SK-N-SH treated with all-trans-retinoic acid at 6 μM for 48 hours (cell line): ENCODE results near the gene RAD51B.

Experiments
- BACH2 ChIP-seq: fragments of 250-450 bp; sonication (Bioruptor Pico); IDR thresholded peaks from 2 replicates; pipeline ENCODE4 v1.9.0; 2021; ENCODE audit warnings: mild to moderate bottlenecking, borderline replicate concordance
- CREB5 ChIP-seq: fragments of 250-450 bp; sonication (Bioruptor Pico); IDR thresholded peaks from 2 replicates; pipeline ENCODE4 v1.5.1; 2020; ENCODE audit warnings: low read depth, mild to moderate bottlenecking, moderate library complexity
- OSR1 ChIP-seq: fragments of 250-450 bp; sonication (Bioruptor Pico); IDR thresholded peaks from 2 replicates; pipeline ENCODE4 v1.8.0; 2022; ENCODE audit warnings: moderate library complexity, mild to moderate bottlenecking, inconsistent platforms
- PATZ1 ChIP-seq: fragments of 250-450 bp; sonication (Bioruptor Pico); IDR thresholded peaks from 2 replicates; pipeline ENCODE4 v1.8.0; 2020; ENCODE audit warnings: mild to moderate bottlenecking, moderate library complexity, borderline replicate concordance
- POU6F1 ChIP-seq: fragments of 250-450 bp; sonication (Bioruptor Pico); IDR thresholded peaks from 2 replicates; pipeline ENCODE4 v1.8.0; 2021; ENCODE audit warnings: low read depth, mild to moderate bottlenecking, moderate library complexity, borderline replicate concordance
- SNAI2 ChIP-seq: fragments of 250-450 bp; sonication (Bioruptor Pico); IDR thresholded peaks from 2 replicates; pipeline ENCODE4 v1.5.0; 2020; ENCODE audit warnings: mild to moderate bottlenecking, moderate library complexity
- TCF4 ChIP-seq: fragments of 250-450 bp; sonication (Bioruptor Pico); IDR thresholded peaks from 2 replicates; pipeline ENCODE4 v1.8.0; 2021; ENCODE audit warnings: mild to moderate bottlenecking, moderate library complexity, borderline replicate concordance
- TOX ChIP-seq: fragments of 250-450 bp; sonication (Bioruptor Pico); IDR thresholded peaks from 2 replicates; pipeline ENCODE4 v1.8.0; 2021; ENCODE audit warnings: mild to moderate bottlenecking, moderate library complexity, borderline replicate concordance
- ZC3H10 ChIP-seq: fragments of 250-450 bp; sonication (Bioruptor Pico); IDR thresholded peaks from 2 replicates; pipeline ENCODE4 v1.5.1; 2021; ENCODE audit warnings: mild to moderate bottlenecking, moderate library complexity
- ZFP30 ChIP-seq: fragments of 450-650 bp; formaldehyde crosslinking; IDR thresholded peaks from 2 replicates; pipeline ENCODE4 v1.5.0; 2022; ENCODE audit warnings: mild to moderate bottlenecking, moderate library complexity
- ZNF70 ChIP-seq: fragments of 450-650 bp; formaldehyde crosslinking; IDR thresholded peaks from 2 replicates; pipeline ENCODE4 v1.5.0; 2020; ENCODE audit warnings: mild to moderate bottlenecking, moderate library complexity

- TF ChIP-seq BACH2 (no peak), TOX (no peak), POU6F1 (CRISPR knock-in tag) (no peak), SNAI2 (no peak), ZFP30 (no peak), PATZ1 (CRISPR knock-in tag) (no peak), TCF4 (CRISPR knock-in tag) (no peak), ZNF70 (CRISPR knock-in tag) (no peak), OSR1 (CRISPR knock-in tag) (no peak), ZC3H10 (CRISPR knock-in tag) (no peak), CREB5 (CRISPR knock-in tag) (no peak)
These were observed 107.2 kb downstream of the RAD51B start for GRCh38 chr14:67926821-67927220.
